AG09319 (cell line): ENCODE data around the gene PCSK6.

Experiments
- DNase-seq: peaks from one replicate; pipeline ENCODE4 v3.0.0-alpha.2; 2010; ENCODE audit warnings: low read depth; ENCODE audit errors: extremely low read depth
- TF ChIP-seq, protein P1 (sequence below): IDR thresholded peaks from 2 replicates; pipeline ENCODE4 v1.5.1; 2011; ENCODE audit warnings: low read depth, mild to moderate bottlenecking, inconsistent platforms, low read length, moderate library complexity

Gene PCSK6

DNA sequence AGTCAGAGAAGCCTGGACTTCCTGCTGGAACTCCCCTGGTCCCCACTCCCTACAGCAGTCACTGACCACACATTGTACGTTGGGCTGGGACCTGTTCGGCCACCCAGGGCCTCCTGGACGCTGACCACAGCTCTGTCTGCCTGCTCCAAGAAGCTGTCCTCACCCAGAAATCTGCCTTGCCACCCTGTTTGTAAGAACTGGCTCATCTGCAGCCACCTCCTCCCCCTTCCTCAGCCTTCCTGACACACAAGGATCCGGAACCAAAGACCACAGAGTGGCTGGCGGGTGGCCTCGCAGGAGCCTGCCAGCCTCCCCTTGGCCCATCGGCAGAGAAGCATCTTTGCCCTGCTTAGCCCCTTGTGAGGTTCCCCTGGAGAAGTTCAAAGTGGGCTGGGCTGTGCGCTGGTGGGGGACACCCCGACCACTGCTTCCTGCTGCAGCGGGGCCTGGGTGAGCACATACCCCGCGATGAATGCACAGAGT is 91.9 kb downstream of the PCSK6 start:
- DNase-seq, result no peak
- TF ChIP-seq, protein P1, sequence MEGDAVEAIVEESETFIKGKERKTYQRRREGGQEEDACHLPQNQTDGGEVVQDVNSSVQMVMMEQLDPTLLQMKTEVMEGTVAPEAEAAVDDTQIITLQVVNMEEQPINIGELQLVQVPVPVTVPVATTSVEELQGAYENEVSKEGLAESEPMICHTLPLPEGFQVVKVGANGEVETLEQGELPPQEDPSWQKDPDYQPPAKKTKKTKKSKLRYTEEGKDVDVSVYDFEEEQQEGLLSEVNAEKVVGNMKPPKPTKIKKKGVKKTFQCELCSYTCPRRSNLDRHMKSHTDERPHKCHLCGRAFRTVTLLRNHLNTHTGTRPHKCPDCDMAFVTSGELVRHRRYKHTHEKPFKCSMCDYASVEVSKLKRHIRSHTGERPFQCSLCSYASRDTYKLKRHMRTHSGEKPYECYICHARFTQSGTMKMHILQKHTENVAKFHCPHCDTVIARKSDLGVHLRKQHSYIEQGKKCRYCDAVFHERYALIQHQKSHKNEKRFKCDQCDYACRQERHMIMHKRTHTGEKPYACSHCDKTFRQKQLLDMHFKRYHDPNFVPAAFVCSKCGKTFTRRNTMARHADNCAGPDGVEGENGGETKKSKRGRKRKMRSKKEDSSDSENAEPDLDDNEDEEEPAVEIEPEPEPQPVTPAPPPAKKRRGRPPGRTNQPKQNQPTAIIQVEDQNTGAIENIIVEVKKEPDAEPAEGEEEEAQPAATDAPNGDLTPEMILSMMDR, result no peak

DNA sequence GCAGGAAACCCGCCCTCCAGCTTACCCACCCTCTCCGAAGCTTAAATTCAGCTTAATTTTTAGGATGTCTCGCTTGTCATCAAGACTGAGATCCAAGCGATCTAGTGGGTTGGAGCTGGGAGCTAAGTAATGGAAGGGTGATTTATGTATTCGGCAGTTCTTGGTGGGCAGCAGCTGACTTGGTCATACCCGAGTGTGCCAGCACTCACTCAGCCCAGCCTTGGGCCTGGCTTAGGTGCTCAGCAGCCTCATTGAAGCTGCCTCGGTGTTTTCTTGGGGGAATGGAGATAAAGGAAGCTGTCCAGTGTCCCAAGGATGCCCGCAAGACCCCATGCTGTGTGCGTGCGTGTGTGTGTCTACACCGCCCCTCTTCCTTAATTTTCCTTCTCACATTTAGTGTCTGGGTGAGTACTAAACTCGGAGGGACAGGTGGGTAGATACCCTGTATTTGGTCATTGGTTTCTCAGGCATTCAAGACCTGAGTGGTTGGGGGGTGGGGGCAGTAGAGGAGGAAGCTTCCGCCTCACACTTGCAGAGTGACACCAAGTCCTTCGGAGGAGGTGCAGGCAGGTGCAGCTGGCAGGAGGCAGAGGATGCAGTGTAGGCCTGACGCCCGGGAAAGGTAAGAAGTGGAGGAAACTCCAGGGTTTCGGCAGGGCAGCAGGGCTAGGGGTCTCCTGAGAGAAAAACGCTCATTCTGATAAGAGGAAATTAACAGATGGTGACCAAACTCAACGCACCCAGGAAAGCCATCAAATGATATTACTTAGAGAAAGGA is 92.8 kb downstream of the PCSK6 start:
- no peak for DNase-seq
- TF ChIP-seq, protein P1, result no peak

DNA sequence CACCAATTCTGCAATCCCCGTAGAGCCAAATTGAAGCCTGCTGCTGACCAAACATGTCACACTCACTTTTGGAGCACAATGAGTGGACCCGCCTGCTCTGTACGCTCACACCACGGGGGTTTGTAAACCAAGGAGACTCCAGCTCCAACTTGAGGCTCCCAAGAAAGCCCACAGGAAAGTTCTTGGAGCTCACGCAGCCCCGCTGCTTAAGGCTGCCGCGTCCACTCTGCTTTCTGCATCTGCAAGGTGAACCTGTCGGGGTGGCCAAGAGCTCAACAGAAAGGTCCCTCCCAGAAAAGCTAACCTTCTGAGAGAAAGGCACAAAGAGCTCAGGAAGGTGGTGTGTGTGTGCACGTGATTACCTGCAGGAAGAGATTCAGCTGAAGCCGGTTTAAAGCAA is 94.9 kb downstream of the PCSK6 start:
- TF ChIP-seq, protein P1, result no peak
- DNase-seq, result no peak

DNA sequence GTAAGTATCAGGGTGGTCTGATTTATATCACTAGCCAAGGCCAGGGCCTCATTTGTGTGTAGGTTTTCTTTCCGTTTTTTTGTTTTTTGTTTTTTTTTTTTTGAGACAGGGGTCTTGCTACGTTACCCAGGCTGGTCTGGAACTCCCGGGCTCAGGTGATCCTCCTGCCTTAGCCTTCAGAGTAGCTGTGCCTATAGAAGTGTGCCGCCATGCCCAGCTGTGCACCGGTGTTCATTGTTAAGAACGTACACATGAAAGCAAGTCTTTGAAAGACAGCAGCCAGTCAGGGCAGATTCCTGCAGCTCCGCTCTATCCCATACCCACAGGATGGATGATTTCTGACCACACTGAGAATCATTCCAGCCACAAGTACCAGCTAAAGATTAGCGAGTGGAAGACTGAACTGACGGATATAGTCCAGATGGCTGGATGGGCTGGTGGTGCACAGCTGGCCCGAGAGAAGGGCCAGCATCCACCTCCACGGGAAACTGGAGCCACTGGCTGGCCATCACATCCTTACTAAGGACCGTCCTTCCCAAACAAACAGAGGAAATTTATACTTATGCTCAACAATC is 95.4 kb downstream of the PCSK6 start:
- TF ChIP-seq, protein P1, result no peak

DNA sequence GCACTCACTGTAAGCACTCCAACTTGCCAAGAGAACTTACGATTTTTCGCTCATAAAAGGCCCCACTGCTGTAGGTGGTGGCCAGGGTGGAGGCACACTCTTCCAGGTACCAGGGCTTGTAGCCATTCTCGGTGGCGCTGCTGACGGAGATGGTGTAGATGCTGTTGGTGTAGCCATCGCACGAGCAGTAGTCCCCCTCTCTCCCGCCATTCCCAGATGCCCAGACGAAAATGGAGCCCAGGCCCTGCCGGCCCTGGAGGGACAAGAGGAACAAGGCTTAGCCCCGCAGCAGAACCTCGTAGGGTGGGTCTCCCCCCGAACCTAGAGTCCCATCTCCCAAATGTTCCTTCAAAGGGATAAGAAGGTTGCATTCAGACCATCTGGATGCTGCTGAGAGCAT is 96.3 kb downstream of the PCSK6 start:
- TF ChIP-seq, protein P1, result no peak
- no peak for DNase-seq

More for the DNA sequence above, 95.4 kb downstream of the PCSK6 start:
- no peak for DNase-seq

DNA sequence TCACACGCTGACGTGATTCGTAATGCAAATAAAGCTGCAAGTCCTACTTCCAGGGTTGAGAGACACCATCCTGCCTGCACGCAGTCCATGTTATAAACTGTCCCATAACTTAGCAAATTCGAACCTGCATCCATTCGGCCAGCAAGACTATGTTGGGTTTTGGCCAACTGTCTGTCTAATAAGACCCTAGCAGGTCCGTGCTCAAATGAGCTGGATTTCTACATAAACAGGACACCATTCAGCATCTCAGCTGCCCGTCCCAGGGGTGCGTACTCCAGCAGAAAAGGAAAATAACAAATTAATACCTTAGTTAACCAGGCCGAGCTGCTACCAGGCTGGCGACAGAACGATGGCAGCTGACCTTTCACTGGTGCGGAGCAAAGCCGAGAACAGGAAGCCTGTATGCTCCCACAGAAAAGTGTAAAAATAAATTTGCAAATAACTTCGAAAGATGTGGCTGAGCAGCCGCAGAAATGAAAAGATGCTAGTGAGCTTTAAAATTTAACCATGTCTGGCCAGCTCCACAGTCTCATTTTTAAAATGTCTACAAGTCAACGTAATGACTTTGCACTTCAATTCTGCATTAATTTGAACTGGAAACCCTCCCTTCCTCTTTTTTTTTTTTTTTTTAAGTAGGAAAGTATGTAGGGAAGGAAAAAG is 97.4 kb downstream of the PCSK6 start:
- TF ChIP-seq, protein P1, result no peak

DNA sequence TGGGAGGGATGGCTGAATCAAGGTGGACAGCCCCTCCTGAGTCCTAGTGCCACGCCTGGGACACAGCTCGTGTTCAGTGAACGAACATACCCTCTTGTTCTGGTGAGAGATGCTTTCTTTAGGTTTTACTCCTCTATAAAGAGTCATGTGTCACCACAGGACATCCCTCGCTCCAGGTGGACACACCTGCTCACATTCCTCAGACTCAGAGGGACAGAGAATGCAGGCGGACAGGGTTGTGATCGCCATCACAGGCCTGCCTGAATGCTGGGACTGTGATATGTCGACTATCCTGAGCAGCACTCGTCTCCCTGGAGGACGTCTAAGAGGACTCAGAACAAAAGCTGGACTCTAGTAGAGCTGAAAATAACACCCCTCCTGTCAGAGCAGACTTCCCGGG is 98.1 kb downstream of the PCSK6 start:
- TF ChIP-seq, protein P1, result no peak
- DNase-seq, result no peak

More for the DNA sequence above, 97.4 kb downstream of the PCSK6 start:
- DNase-seq, result no peak
